GM18520 (cell line): ENCODE measurements around the gene FHOD1.

Experiments used
- ATAC-seq: cut with Tn5 transposase; IDR thresholded peaks from one replicate; pipeline ENCODE4 v1.9.1; 2021; ENCODE audit not compliant: unreplicated experiment

Gene FHOD1

DNA sequence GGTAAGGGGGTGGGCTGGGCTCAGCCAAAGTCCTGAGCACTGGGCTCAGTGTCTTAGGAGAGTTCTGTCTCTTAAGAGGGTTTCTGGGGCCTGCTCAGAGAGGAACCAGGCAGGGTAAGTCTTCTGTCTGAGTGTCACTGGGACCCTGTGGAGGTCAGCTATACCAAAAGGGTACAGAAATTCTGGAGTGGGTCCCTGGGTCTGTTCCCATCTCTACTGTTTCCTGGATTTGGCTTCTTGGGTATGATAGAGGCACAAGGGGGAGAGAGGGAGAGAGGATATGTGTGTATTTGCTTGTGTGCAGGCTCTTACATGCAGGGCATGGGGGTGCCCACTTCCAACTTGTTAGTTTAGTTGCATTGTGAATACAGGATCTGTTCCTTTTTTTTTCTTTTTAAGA is 53.7 kb downstream of the FHOD1 start:
- ATAC-seq: no peak

DNA sequence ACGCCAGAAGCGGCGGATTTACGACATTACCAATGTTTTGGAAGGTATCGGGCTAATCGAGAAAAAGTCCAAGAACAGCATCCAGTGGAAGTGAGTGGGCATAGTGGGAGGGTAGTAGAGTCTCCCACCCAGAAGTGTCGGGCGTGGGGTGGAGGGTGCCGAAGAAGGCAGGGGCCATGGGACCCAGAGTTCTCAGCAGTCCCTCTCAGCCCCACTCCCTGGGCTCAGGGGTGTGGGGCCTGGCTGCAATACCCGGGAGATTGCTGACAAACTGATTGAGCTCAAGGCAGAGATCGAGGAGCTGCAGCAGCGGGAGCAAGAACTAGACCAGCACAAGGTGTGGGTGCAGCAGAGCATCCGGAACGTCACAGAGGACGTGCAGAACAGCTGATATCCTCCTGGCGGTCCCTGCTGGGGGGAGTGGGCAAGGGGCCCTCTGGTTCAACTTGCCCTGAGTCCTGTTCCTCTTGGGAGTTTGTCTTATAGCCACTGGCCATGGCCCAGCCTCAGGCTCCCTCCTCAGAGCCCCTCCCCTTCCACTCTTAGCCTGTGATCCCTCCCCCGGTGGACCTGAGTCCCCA is 54.4 kb downstream of the FHOD1 start:
- ATAC-seq: no peak

DNA sequence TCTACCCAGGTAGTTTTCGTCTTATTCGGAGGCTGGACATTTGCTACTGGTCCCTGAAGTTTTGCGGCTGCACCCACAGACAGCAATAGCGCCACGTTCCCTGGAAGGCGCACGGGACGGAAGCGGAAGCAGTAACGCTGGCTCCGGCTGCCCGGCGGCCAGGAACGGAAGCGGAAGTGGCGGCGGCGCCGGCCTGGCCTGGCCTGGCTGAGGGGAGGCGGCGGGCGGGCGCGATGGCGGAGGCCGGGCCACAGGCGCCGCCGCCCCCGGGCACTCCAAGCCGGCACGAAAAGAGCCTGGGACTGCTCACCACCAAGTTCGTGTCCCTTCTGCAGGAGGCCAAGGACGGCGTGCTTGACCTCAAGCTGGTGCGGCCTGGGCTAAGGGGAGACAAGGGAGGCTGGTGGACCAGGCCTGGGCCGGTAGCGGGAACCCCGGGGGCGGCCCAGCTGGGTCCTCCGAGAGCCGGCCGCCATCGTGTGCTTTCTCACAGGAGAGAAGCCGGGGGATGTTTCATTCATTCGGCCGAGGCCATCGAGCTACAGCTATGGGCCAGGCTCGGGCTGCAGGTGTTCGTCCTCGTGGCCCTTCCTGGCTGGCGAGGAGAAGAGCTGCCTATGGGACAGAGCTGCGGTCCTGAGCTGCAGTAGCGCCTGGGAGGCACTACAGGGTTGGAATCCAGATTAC is 55.1 kb downstream of the FHOD1 start, which contains the start of gene E2F4:
E2F4 (plus strand) TSS at position 161 of the 687 bp plus-strand sequence; CDS start at position 234, 73 bp downstream.
- peak; percentile 88 for ATAC-seq

DNA sequence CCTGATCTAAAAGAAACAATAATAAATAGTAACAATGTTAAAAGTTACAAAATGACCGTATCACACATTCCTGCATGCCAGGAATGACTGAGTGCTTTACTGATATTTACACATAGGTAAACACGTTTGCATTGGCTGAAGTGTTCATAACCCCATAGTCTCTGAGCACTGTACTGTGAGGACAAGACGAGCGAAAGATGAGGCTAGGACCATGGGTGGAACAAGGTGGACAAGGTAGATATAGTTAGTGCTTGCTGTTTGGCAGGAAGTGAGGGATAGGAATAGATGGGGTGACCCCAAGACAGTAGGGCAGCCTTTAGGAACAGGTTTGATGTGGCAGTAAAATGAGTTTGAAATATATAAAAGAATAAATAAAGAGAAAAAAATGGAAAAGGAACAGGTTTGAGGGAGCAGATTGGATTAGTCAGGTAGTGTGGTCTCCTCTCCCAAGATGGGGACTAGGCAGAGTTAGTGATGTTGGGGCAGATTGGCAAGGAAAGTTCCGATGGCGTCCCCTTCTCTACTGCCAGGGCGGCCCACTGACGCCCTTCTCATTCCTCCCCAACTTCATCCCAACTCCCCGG is 55.8 kb downstream of the FHOD1 start:
- no peak for ATAC-seq

DNA sequence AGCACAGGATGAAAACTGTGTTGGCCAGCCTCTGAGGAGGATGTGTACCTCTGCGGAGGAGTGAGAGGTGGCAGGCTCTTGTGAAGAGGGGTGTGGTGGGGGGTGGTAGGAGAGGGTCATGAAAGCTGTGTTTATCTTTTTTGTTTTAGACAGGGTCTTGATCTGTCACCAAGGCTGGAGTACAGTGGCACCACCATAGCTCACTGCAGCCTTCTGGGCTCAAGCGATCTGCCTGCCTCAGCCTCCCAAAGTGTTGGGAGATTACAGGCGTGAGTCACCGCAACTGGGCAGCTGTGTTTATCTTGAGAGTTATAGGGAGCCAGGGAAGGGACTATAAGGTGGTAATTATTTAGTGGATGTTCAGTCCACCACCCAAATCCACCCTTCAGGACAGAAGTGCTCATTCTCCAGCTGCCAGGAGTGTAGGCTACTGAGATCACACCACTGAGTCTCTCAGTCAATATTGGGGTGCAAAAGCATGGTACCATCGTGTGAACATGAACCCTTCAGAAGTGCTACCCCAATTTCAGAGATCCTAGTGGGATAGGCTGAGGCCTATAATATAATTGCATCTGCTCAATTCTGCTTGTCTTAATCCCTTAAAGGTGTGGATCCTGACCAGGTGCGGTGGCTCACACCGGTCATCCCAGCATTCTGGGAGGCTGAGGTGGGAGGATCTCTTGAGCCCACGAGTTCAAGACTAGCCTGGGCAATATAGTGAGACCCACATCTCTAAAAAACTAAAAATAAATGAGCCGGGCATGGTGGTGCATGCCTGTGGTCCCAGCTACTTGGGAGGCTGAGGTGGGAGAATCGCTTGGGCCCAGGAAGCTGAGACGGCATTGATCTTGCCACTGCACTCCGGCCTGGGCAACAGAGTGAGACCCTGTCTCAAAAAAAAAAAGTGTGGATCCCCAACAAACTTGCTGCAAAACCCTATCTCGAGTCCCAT is 56.6 kb downstream of the FHOD1 start:
- ATAC-seq: no peak

DNA sequence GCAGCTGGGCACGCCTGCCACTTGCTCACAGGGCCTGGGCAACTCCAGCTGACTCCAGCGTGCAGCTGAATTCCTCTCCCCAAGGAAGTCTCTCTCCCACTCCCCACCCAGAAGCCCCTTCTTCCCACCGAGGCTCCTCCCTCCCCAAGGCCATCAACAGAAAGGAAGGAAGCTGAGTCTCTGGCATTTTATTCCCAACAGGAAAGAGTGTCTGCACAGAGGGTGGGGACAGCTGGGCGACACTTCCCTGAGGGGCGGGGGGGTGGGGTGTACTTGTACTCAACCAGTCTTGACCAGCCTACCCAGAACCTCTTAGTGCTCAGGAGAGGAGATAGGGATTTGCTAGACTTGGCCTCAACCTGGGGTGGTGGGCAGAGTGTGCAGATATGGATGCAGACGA is 57.2 kb downstream of the FHOD1 start, which contains the start of gene EXOC3L1:
EXOC3L1 (minus strand) TSS at position 96 of the 400 bp plus-strand sequence. CDS start 460 bp downstream, outside the sequence.
- no peak for ATAC-seq

DNA sequence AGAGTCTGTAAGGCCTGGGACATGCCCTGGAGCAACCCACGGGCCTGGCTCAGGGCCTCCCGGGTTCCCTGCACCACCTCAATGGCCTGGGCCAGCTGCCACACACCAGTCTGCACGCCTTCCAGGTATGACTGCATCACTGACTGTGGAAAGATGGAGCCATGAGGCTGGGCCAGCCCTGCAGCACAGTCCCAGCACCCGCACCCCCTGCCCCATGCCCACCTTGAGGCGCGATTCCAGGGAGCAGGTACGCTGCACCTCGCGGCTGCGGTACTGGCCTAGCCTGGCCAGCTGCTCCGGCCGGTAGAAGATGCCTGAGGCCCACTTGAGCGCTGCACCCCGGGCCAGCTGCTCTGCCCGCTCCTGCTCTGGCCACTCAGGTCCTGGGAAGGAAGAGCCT is 58.5 kb downstream of the FHOD1 start:
- no peak for ATAC-seq

DNA sequence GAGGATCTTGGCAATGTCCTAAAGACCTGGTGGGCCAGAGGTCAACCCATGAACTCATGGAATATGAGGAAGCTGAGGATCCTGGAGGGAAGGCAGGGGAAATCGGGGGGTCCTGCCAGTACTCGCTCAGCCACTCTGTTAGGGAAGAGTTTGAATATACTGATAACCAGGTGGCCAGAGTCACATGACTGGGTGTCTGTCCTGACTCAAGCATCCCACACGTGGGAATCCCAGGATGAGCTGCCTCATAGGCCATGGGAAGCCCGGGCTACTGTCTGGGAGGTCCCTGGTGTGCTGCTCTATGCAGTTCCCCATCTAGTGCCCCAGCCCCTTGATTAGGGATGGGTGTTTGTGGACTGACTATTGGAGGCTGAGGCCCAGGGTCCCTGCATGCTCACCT is 59.0 kb downstream of the FHOD1 start:
- ATAC-seq: no peak

DNA sequence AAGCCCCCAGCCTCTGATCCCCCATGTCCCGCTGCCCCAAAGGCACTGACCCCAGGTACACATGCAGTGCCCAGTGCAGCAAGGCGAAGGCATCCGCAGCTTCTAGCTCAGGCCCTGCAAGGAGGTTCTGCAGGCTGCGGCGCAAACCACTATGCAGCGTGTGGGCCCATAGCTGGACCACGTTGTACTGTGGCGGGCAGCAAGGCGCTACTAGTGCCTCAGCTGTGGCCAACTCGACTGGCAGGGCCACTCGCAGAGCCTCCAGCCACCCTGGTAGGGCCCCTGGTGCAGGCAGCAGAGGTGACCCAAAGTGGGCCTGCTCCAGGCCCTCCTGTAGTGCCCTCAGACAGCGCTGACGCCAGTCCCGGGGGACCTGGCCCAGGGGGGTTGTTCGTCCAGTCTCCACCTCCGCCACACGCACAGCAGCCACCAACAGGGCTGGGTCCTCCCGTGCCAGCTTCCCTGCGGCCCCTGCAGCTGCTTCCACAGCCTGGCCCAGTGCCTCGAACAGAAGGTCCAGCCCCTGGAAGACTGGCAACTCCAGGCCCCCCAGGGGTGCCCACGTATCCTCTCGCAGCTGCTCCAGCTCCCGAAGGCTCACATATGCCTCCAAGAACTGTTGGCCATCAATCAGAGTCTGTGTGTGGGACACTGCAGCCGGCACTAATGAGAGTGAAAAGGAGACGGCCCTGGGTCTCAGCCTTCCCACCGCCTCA is 59.9 kb downstream of the FHOD1 start:
- ATAC-seq: no peak

DNA sequence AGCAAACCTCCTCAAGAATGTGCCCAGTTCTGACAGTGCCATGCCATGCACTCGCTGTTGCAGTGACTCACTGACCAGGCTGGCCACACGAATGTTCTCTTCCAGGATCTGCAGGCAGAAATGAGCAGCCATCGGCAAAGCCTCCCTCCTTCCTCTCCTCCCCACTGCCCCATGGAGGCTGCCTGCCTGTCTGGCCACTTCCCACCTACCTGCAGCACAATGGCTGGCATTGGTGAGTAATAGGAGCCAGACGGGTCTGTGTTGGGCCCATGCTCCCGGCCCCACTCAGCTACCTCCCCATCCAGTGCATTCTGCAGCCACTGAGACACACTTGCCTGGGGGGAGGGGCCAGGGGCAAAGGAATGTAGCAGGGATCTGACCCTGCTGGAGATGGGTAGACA is 60.7 kb downstream of the FHOD1 start:
- no peak for ATAC-seq

DNA sequence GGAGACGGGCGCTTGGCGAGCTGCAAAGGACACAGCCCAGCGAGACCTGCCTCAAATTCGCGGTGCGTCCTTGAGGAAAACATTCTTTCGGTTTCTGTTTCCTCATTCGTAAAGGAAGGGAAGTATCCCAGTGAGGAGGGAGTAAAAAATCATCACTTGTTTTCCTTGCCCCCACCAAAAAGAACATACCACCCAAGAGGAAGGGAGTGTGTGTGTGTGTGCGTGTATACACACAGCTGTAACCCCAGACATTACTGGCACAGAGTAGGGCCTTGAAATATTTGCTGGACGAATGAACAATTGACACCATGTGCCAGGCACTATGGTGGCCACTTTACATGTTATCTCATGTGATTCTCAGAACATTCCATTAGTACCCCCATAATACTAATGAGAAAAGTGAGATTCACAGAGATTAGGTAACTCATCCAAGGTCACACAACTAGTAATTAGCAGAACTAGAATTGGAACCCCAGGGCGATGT is 61.6 kb downstream of the FHOD1 start:
- ATAC-seq: no peak

DNA sequence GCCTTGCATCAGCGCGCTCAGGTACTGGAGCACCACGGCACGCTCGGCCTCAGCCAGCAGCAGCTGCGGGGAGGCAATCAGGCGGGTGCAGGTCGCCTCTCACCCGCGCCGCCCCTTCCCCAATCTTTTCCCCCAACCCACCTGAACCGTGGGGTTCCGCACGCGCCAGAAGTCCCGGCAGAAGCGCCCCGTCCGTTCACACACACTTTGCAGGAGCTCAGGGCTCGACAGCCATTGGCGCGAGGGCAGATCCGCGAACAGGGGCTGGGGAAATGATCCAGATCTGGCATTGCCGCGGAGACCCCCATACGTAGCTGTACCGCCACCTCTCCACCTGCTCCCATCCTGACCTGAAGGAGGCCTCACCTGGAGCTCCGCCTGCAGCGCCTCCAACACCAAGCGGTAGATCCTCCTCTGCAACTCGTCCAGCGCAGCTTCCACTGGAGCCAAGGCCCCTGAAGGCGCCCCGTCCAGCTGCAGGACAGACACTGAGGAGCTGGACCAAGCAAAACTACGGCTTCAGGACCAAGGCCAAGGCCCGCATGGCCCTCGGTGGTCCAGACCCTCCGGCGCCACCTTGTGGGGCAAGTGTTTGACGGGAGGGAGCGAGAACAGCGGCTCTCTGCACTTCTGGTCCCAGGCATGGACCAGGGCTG is 62.2 kb downstream of the FHOD1 start:
- ATAC-seq: no peak

DNA sequence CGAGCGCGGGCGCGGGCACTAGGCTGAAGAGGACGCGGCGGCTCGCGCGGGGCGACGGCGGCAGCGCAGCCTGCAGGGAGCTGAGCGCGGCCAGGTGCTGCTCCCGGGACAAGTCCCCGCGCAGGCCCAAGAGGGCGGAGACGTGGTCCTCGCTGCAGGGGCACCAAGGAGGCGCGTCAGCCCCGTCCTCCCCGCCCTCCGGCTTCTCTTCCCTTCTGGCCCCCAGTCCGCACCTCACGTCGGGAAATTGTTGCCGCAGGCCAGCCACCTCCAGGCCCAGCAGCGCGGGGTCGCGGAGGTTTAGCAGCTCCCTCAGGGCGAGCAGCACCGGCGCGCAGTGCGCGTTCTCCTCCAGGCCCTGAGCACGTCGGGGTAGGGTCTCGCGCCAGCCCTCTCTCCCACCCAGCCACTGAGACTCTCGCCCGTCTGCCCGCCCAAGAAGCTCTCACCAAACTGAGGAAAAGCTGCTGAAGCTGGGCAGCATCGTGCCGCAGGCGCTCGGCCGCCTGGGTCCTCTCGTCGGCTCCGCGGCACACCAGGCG is 62.8 kb downstream of the FHOD1 start:
- ATAC-seq: no peak

DNA sequence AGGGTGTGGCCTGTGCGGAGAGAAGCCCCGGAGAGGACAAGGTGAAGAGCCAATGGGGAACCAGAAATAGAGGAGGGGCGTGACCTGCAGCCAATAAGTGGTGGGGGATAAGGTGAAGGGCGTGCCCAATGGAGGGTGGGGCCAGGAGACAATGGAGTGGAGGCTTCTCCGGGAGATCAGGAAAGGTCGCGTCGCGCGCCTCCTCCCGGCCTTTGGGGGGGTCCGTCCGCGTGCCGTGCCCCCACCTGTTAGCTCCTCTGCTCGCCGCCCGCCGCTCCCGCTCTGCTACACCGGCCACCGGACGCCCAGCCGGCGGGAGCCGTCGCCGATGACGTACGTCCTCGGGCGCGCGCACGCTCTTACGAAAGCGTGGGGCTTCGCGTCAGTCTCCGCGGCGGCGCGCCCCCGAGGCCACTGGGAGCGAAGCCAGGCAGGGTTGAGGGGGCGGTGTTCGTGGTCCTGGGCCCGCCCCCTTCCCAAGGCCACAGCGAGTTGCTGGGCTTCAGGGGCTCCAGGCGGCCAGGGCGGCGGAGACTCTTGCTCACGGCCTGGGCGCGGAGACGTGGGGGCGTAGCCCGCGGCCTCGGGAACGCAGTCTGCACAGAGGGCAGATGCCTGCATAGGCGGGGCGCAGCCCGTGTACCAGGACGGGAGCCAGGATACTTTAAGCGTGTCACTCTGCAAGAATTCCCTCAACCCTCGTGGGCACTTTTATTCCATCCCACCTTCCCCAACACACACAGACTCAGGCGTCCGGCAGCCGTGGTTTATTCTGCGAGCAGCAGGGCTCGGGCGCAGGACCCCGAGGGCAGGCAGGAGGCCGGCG is 63.4 kb downstream of the FHOD1 start, which contains the start of gene MATCAP1:
MATCAP1 (minus strand) TSS at position 337 of the 826 bp plus-strand sequence. CDS start 3,353 bp downstream, outside the sequence.
- ATAC-seq: peak; percentile 84

DNA sequence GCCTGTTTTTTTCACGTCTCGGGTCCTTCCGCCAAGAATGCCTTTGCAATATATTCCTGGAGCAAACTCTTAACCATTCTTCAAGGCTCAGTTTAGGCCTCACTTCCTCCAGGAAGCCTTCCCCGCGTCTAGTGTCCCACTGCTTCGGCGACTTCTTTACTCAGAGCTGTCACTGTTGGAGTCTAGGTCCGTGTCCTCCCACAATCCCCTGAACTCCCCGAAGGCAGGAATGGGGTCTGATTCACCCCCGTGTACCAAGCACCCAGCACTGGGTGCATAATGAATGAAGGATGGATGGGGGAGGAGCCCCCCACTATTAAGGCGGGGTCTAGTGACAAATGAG is 64.0 kb downstream of the FHOD1 start:
- ATAC-seq: no peak

DNA sequence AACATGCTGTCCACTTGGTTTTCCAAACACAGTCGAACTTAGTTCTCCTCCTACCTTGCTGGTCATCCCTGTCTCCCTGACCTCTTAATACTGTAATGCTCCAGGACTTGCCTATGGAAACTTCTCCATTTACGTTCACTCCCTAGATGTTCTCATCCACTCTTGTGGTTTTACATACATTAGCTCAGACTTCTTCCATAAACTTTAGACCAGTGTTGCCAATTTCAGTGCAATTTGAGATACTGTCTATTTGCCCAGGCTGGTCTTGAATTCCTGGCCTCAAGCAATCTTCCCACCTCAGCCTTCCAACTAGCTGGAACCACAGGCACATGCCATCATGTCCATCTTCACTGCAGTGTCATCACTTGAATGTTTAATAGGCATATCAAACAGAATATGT is 65.0 kb downstream of the FHOD1 start:
- no peak for ATAC-seq

DNA sequence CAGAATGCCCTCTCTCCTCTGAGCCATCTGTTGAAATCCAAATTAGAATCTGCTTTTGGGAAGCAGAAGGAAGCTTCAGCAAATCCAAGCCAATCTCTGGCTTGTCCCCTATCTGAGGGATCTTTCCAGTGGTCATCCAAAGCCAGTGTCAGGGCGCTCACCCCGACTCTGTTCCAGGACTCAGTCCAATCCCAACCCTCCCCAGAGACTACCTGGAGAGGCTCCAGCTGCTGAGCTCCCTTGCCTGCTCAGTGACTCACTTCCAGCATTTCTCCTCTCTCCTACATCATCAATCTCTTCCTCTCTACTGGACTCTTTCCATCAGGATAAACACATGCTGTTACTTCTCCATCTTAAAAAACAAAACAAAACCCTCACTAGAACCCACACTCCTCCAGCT is 65.9 kb downstream of the FHOD1 start:
- ATAC-seq: no peak

DNA sequence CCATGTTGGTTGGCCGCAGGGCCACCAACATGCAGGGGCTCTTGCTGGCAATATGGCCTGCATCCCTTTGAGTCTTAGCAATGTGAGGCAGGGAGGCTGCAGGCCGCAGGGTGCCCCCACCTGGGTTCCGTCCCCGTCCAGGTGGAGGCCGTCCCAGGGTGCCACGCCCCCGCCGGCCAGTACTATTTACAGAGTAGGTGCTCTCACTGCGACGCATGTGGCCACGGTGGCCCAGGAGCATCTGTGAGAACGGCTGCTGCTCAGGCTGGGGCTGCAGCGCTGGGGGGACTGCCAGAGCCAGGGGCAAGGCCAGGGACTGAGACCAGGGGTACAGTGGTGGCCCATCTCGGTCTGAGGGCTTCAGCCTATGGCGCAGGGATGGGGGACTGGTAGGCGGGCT is 67.1 kb downstream of the FHOD1 start:
- ATAC-seq: no peak
